ENCODE measurements around the gene NCAM1. TPM values are rescaled to one million over a fixed set of nuclear protein-coding genes. Genes with fewer than 3 reads are reported as not detected.

Gene NCAM1
- total RNA-seq, 1 experiment from 2014 or later = 0.95 TPM

- peaks cover 13% of the 10 kb centered on the region for H3K4me1 ChIP-seq
- Mint-ChIP-seq H3K9me3 (ENCODE audit: unreplicated experiment) (no peaks in the 10 kb centered on the region), H3K27ac (ENCODE audit: unreplicated experiment) (no peak overlapping the region), H3K4me1 (ENCODE audit: low read depth, unreplicated experiment) (peaks cover 19% of the 10 kb centered on the region), H3K4me3 (ENCODE audit: unreplicated experiment) (no peak overlapping the region), H3K27me3 (ENCODE audit: insufficient read depth, unreplicated experiment) (peaks cover 15% of the 10 kb centered on the region), H3K36me3 (ENCODE audit: insufficient read depth, unreplicated experiment) (no peaks in the 10 kb centered on the region)
- no peaks in the 10 kb centered on the region for H3K9me3 ChIP-seq
- no peak for TF ChIP-seq CTCF (IDR thresholded peaks at IDR 0.05; ENCODE audit: insufficient read depth in 1 of 2, low read depth in 1 of 2, low read length in 1 of 2, severe bottlenecking in 1 of 2, unreplicated experiment in 1 of 2)
- intact Hi-C loops (cut with micrococcal nuclease; ENCODE audit: unreplicated experiment) = no loop called here
- CTCF ChIA-PET = interaction anchor here (1.1 kb wide), 1 partner anchor 86 kb away, joined by 3 read pairs; no protein-coding TSS in a partner anchor
- H3K27me3 ChIP-seq (replicated peaks; ENCODE audit: control insufficient read depth, insufficient read depth, low read length) = no peaks in the 10 kb centered on the region; the same call in none of the 2 replicates
- H3K4me3 ChIP-seq (ENCODE audit: low read depth, low read length) = no peak overlapping the region
- DNase-seq = no peak
- no peaks in the 10 kb centered on the region for H3K36me3 ChIP-seq (ENCODE audit: control insufficient read depth, insufficient read depth, low read length)
- no TSS peak for BruUV-seq (replicated peaks)
- POLR2A ChIA-PET = no interaction called here
Measured at GRCh38 chr11:113203141-113203753, 242.0 kb downstream of the NCAM1 start.

GRCh38 chr11:113204280-113204679 lies 243.1 kb downstream of the NCAM1 start:
- H3K27me3 ChIP-seq (replicated peaks; ENCODE audit: control insufficient read depth, insufficient read depth, low read length) = no peaks in the 10 kb centered on the region; the same call in none of the 2 replicates
- H3K9me3 ChIP-seq = no peaks in the 10 kb centered on the region
- intact Hi-C loops (cut with micrococcal nuclease; ENCODE audit: unreplicated experiment) = no loop called here
- POLR2A ChIA-PET = no interaction called here
- peaks cover 19% of the 10 kb centered on the region for H3K27me3 Mint-ChIP-seq (ENCODE audit: insufficient read depth, unreplicated experiment)
- no peak overlapping the region for H3K4me3 ChIP-seq (ENCODE audit: low read depth, low read length)
- CTCF ChIA-PET = no interaction called here
- no peaks in the 10 kb centered on the region for H3K36me3 ChIP-seq (ENCODE audit: control insufficient read depth, insufficient read depth, low read length)
- TF ChIP-seq CTCF (IDR thresholded peaks at IDR 0.05; ENCODE audit: insufficient read depth in 1 of 2, low read depth in 1 of 2, low read length in 1 of 2, severe bottlenecking in 1 of 2, unreplicated experiment in 1 of 2) = no peak
- peaks cover 12% of the 10 kb centered on the region for H3K4me1 Mint-ChIP-seq (ENCODE audit: low read depth, unreplicated experiment)
- peaks cover 13% of the 10 kb centered on the region for H3K4me1 ChIP-seq
- H3K36me3 Mint-ChIP-seq (ENCODE audit: insufficient read depth, unreplicated experiment) = no peaks in the 10 kb centered on the region
- H3K27ac Mint-ChIP-seq (ENCODE audit: unreplicated experiment) = no peak overlapping the region
- DNase-seq = no peak
- no peaks in the 10 kb centered on the region for H3K9me3 Mint-ChIP-seq (ENCODE audit: unreplicated experiment)
- no TSS peak for BruUV-seq (replicated peaks)
- H3K4me3 Mint-ChIP-seq (ENCODE audit: unreplicated experiment) = no peak overlapping the region

- H3K9me3 Mint-ChIP-seq (ENCODE audit: unreplicated experiment) = peaks cover 10% of the 10 kb centered on the region
- no peaks in the 10 kb centered on the region for H3K36me3 Mint-ChIP-seq (ENCODE audit: insufficient read depth, unreplicated experiment)
- Histone ChIP-seq H3K4me3 (ENCODE audit: low read depth, low read length) (no peak overlapping the region), H3K36me3 (ENCODE audit: control insufficient read depth, insufficient read depth, low read length) (no peaks in the 10 kb centered on the region), H3K9me3 (no peaks in the 10 kb centered on the region), H3K4me1 (no peaks in the 10 kb centered on the region), H3K27me3 (replicated peaks; ENCODE audit: control insufficient read depth, insufficient read depth, low read length) (no peaks in the 10 kb centered on the region; the same call in 1 of the 2 replicates)
- H3K27ac Mint-ChIP-seq (ENCODE audit: unreplicated experiment) = no peak overlapping the region
- POLR2A ChIA-PET = no interaction called here
- no peak for DNase-seq
- no TSS peak for BruUV-seq (replicated peaks)
- intact Hi-C loops (cut with micrococcal nuclease; ENCODE audit: unreplicated experiment) = no loop called here
- peaks cover 26% of the 10 kb centered on the region for H3K27me3 Mint-ChIP-seq (ENCODE audit: insufficient read depth, unreplicated experiment)
- H3K4me3 Mint-ChIP-seq (ENCODE audit: unreplicated experiment) = no peak overlapping the region
- H3K4me1 Mint-ChIP-seq (ENCODE audit: low read depth, unreplicated experiment) = no peaks in the 10 kb centered on the region
- TF ChIP-seq CTCF (IDR thresholded peaks at IDR 0.05; ENCODE audit: insufficient read depth in 1 of 2, low read depth in 1 of 2, low read length in 1 of 2, severe bottlenecking in 1 of 2, unreplicated experiment in 1 of 2) = no peak
- CTCF ChIA-PET = no interaction called here
Measured at GRCh38 chr11:113213549-113213948, 252.3 kb downstream of the NCAM1 start.
